HL-60 (cell line): ENCODE results near the gene TMED10.

ENCODE experiments used
- DNase-seq, 2 experiments: peaks; one replicate each; pipeline ENCODE4 v3.0.0-alpha.2; 2010 to 2020; ENCODE audit warnings: low read depth in 1 of 2, low spot score in 1 of 2
- H3K27ac ChIP-seq: fragments of 250-450 bp; sonication (Bioruptor Pico); replicated peaks from 2 replicates; pipeline ENCODE4 v1.5.1; 2020; ENCODE audit warnings: mild to moderate bottlenecking, moderate library complexity
- H3K27me3 ChIP-seq: fragments of 250-450 bp; sonication (Bioruptor Pico); 2 replicates; pipeline ENCODE4 v1.5.1; 2021; ENCODE audit warnings: mild to moderate bottlenecking, moderate library complexity; ENCODE audit not compliant: insufficient read depth, poor library complexity, severe bottlenecking
- H3K4me3 ChIP-seq: replicated peaks from 2 replicates; pipeline ENCODE4 v1.5.1; 2011; ENCODE audit warnings: mild to moderate bottlenecking, control low read depth, low read length; ENCODE audit not compliant: insufficient read depth
- GABPA ChIP-seq: IDR thresholded peaks from 2 replicates; pipeline ENCODE4 v1.6.1; 2012; ENCODE audit warnings: low read depth
- POLR2AphosphoS5 ChIP-seq: IDR thresholded peaks from 2 replicates; pipeline ENCODE4 v1.6.1; 2012; ENCODE audit warnings: low read depth
- SPI1 ChIP-seq: IDR thresholded peaks from 2 replicates; pipeline ENCODE4 v1.6.1; 2012; ENCODE audit warnings: low read depth, mild to moderate bottlenecking, borderline replicate concordance
- TF ChIP-seq, protein P1 (sequence below): IDR thresholded peaks from 2 replicates; pipeline ENCODE4 v1.6.1; 2012; ENCODE audit warnings: low read depth; ENCODE audit not compliant: insufficient replicate concordance
- TF ChIP-seq, protein P2 (sequence below): IDR thresholded peaks from one replicate; pipeline ENCODE4 v1.5.1; 2011; ENCODE audit warnings: low read length, control low read depth, inconsistent platforms; ENCODE audit not compliant: insufficient read depth

Gene TMED10

DNA sequence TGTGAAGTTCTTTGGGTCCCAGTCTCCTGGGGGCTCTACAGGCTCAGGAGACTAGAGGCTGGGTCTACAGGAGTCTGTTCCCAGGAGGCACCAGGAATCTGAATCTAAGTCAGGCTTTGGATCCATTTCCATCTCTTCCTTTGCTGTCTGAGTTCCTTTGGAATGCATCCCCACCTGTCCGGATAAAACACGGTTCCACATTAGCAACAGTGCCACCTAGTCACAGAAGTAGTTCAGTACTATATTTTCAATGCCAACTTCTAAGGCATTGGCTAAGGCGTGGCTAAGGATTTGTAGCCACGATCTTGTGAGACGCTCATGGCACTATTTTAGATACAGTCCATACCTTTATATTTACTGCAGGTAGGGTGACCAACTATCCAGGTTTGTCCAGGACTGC is 91.9 kb downstream of the TMED10 start:
- no peak for DNase-seq
- no peak for TF ChIP-seq GABPA
- TF ChIP-seq, protein P1, sequence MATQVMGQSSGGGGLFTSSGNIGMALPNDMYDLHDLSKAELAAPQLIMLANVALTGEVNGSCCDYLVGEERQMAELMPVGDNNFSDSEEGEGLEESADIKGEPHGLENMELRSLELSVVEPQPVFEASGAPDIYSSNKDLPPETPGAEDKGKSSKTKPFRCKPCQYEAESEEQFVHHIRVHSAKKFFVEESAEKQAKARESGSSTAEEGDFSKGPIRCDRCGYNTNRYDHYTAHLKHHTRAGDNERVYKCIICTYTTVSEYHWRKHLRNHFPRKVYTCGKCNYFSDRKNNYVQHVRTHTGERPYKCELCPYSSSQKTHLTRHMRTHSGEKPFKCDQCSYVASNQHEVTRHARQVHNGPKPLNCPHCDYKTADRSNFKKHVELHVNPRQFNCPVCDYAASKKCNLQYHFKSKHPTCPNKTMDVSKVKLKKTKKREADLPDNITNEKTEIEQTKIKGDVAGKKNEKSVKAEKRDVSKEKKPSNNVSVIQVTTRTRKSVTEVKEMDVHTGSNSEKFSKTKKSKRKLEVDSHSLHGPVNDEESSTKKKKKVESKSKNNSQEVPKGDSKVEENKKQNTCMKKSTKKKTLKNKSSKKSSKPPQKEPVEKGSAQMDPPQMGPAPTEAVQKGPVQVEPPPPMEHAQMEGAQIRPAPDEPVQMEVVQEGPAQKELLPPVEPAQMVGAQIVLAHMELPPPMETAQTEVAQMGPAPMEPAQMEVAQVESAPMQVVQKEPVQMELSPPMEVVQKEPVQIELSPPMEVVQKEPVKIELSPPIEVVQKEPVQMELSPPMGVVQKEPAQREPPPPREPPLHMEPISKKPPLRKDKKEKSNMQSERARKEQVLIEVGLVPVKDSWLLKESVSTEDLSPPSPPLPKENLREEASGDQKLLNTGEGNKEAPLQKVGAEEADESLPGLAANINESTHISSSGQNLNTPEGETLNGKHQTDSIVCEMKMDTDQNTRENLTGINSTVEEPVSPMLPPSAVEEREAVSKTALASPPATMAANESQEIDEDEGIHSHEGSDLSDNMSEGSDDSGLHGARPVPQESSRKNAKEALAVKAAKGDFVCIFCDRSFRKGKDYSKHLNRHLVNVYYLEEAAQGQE: no peak
- no peak for TF ChIP-seq POLR2AphosphoS5
- no peak for TF ChIP-seq SPI1
- TF ChIP-seq, protein P2, sequence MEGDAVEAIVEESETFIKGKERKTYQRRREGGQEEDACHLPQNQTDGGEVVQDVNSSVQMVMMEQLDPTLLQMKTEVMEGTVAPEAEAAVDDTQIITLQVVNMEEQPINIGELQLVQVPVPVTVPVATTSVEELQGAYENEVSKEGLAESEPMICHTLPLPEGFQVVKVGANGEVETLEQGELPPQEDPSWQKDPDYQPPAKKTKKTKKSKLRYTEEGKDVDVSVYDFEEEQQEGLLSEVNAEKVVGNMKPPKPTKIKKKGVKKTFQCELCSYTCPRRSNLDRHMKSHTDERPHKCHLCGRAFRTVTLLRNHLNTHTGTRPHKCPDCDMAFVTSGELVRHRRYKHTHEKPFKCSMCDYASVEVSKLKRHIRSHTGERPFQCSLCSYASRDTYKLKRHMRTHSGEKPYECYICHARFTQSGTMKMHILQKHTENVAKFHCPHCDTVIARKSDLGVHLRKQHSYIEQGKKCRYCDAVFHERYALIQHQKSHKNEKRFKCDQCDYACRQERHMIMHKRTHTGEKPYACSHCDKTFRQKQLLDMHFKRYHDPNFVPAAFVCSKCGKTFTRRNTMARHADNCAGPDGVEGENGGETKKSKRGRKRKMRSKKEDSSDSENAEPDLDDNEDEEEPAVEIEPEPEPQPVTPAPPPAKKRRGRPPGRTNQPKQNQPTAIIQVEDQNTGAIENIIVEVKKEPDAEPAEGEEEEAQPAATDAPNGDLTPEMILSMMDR: no peak
- H3K27ac ChIP-seq: no peak overlapping the region
- H3K27me3 ChIP-seq: no peaks in the 10 kb centered on the region
- no peak overlapping the region for H3K4me3 ChIP-seq

DNA sequence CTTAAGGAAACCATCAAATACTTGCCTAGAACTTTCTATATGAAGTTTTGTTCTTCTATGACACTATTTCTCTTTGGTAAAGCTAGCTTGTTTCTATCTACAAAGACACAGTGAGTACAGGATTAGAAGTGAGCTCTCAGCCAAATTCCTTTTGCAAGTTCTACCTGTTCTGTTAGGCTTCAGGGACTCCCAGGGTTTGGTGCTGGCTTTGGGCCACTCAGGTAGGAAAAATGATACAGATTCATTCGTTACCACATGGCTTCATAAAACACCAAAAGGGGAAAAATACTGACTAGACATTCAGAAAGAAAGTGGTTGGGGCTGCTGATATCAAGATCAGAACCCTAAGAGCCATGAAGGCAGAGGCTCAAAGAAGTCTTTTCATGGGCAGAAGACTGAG is 93.1 kb downstream of the TMED10 start:
- TF ChIP-seq, protein P1: no peak
- TF ChIP-seq, protein P2: no peak
- TF ChIP-seq SPI1: no peak
- no peak for TF ChIP-seq GABPA
- TF ChIP-seq POLR2AphosphoS5: no peak
- no peak overlapping the region for H3K4me3 ChIP-seq

DNA sequence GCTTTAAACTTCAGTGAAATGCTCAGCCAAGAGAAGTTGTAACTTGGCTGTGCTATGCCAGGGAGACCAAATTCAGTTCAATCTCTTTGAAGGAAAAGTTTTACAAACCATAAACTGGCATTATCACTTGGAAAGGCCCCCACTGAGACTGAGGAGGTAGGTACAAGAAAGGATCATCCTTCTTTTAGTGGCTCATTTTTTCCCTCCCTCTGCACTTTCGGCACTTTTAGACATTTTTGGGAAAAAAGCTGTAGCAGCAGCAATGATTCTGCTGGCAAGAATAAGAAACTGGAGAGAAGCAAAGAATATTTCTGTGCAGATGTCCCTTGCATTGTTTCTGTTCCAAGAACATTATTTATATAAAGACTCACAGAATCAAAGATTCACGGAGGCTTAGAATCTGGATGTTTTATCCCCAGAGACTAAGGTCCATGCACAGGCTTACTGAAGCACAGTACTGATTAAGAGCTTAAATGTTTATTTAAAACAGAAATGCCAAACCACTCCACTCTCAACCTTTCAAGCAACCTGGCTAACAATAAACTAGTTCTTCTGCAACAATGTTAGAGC is 94.7 kb downstream of the TMED10 start:
- H3K27ac ChIP-seq: no peak overlapping the region
- H3K4me3 ChIP-seq: no peak overlapping the region
- DNase-seq: no peak
- H3K27me3 ChIP-seq: no peaks in the 10 kb centered on the region
- no peak for TF ChIP-seq POLR2AphosphoS5
- no peak for TF ChIP-seq SPI1
- TF ChIP-seq, protein P1: no peak
- TF ChIP-seq GABPA: no peak
- TF ChIP-seq, protein P2: no peak

More for the DNA sequence above, 93.1 kb downstream of the TMED10 start:
- no peak overlapping the region for H3K27ac ChIP-seq
- no peak for DNase-seq
- H3K27me3 ChIP-seq: no peaks in the 10 kb centered on the region
